ENCODE data around the gene DGUOK.

GRCh38 chr2:73949802-73950201 lies 23.1 kb downstream of the DGUOK start:
- TF ChIP-seq MAX (IDR thresholded peaks at IDR 0.05) (no peak), CTCF (IDR thresholded peaks at IDR 0.05; ENCODE audit: low read depth, low read length, missing input control) (no peak), REST (IDR thresholded peaks at IDR 0.05) (no peak), HNF4G (IDR thresholded peaks at IDR 0.05) (no peak), TAF1 (conservative IDR thresholded peaks at IDR 0.05) (no peak), SP1 (IDR thresholded peaks at IDR 0.05) (no peak), RAD21 (IDR thresholded peaks at IDR 0.05) (no peak)

Measured in liver (tissue), 3 donors.